Embryonic facial prominence (tissue), 1 donor: ENCODE results near the gene OR2L3.
"Not testable (repeated sequence)": the region's sequence is repeated elsewhere in the genome, so short reads cannot be mapped to it uniquely, and the experiment has no call there.

Source experiments
- DNase-seq: peaks from one replicate; pipeline ENCODE4 v3.0.0-alpha.2; 2016; ENCODE audit errors: extremely low spot score

OR2L3 gene, protein sequence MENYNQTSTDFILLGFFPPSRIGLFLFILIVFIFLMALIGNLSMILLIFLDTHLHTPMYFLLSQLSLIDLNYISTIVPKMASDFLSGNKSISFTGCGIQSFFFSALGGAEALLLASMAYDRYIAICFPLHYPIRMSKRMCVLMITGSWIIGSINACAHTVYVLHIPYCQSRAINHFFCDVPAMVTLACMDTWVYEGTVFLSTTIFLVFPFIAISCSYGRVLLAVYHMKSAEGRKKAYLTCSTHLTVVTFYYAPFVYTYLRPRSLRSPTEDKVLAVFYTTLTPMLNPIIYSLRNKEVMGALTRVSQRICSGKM

DNA sequence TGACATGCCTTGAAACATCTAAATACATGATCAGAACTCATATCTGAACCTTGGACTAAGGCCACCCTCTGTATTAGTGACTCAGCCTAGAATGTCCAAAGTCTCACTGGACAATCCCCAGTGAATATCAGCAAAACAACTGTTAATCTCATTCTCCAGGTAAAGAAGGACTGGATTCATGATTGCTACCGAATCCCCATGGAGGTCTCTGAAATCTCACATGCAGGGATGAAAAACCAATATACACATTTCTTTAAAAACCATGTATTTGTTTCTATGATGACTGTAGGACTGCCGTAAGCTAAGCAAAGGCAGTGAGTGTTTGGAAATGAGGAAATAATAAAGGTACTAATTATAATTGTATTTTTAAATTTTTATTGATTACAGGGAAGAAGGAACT lies at the start of gene OR2L3:
Gene OR2L3 (plus strand): TSS at position 301 of the 400 bp plus-strand sequence. CDS start 13,846 bp downstream, outside the sequence.
- no peak for DNase-seq

DNA sequence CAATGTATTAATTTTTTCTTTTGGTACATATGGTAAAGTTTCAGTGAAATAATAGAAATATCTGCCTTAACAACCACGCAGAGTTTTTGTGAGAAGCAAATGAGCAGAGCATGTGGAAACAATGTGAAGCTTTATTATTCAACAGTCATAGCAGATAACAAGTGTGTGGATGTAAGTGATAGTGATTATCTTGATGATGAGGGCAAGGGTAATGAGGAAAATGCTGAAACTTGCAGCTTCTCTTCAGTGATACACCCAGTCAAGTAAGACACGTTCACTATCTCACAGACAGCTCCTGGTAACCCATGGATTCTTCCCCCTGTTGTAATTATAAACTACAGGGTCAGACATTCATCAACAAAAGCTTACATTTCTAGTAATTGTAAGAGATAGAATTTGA lies 47.8 kb upstream of the OR2L3 start:
- no peak for DNase-seq

DNA sequence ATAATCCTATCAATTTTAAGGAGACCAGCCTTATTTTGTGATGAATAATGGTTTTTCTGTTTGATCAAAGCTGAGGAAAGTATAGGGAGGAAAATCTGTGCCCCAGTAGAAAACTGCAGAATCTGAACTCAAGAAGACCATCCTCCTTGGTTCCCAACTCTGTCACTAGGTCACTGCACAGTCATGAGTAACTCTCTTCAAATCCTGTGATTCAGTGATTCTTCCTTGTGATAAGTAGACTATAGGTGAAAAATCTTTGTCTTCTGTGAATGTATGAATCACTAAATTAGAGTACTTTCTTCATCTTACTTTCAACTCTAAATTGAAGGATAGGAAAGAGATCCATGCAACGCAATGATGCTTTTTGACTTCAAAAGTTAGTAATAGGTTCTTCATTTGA lies 46.5 kb upstream of the OR2L3 start:
- no peak for DNase-seq

DNA sequence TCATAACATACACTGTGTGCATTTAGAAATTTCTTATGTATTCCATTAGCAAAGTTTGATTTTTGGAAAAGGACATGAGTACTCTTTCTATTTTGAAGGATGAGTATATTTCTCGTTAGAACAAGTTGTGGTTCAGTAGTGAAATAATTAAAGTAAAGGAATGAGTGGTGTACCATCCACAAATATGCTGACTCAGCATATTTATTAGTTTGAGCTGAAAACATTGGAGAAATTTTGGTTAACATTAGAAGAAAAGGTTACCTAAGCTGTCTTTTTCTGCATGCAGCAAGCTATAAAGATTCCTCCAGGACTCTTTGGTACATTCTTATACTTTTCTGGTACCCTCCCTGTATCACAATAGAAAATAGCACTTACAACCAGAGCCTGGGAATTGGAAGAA lies 38.9 kb upstream of the OR2L3 start:
- no peak for DNase-seq

DNA sequence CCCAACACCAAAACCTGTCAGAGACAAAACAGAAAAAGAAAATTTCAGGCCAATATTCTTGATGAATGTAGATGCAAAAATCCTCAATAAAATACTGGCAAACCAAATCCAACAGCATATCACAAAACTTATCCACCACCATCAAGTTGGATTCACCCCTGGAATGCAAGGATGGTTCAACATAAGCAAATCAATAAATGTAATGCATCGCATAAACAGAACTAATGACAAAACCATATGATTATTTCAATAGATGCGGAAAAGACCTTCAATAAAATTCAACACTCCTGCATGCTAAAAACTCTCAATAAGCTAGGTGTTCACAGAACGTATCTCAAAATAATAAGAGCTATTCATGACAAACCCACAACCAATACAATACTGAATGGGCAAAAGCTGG lies 37.0 kb upstream of the OR2L3 start:
- DNase-seq = no peak

DNA sequence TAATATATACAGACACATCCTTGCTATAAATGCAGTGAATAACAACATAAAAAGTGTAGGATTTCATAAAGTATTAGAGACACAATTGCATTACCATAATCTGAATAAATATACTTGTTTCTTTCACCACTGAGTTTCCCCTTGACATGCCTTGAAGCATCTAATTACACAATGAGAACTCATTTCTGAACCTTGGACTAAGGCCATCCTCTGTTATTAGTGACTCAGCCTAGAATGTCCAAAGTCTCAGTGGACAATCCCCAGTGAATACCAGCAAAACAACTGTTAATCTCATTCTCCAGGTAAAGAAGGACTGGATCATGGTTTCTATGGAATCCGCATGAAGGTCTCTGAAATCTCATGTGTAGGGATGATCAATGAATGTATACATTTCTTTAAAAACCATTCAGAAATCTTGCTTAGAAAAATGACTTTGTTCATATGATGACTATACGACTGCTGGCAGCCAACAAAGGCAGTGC lies 33.4 kb upstream of the OR2L3 start, which contains the start of gene OR2L5:
Gene OR2L5 (plus strand): TSS at position 432 of the 482 bp plus-strand sequence. CDS start 8,288 bp downstream, outside the sequence.
- DNase-seq = no peak

DNA sequence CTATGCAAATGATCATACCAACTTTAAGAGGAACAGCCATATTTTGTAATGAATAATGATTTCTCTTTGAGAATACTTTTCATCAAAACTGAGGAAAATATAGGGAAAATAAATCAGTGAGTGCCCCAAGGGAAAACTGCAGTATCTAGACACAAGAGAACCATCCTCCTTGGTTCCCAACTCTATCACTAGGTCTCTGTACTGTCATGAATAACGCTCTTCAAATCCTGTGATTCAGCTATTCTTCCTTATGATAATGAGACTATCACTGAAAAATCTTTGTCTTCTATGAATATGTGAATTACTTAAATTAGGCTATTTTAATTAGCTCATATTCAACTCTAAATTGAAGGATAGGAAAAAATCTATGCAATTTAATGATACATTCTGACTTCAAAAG lies 30.8 kb upstream of the OR2L3 start:
- no peak for DNase-seq

DNA sequence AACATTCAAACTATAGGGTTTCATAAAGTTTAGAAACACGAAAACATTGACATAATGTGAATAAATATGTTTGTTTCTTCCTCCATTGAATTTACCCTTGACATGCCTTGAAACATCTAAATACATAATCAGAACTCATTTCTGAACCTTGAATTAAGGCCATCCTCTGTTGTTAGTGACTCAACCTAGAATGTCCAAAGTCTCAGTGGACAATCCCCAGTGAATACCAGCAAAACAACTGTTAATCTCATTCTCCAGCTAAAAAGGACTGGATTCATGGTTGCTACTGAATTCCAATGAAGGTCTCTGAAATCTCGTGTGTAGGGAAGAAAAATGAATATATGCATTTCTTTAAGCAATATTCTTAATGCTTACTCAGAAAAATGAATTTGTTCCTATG lies 16.9 kb upstream of the OR2L3 start, which contains the start of gene OR2L2:
Gene OR2L2 (plus strand): TSS at position 301 of the 400 bp plus-strand sequence. CDS start 8,198 bp downstream, outside the sequence.
- no peak for DNase-seq

DNA sequence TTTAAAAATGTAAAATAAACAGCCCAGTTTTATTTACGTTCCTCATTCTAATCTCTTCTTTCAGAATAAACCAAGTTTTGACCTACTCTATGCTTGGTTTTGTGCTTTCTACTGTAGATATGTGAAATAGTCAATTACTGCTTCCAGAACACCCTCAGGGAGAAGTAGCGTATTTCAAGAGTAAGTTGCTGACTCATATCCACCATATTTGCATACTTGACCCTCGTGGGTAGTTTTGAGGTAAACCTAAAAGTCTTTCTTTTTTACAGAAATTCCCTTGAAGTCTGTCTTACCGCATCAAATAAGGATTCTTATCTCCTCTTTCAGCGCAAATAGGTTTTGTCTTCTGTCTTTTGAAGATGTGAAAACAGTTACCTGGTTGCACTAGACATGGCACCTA lies 1.4 kb upstream of the OR2L3 start:
- no peak for DNase-seq

DNA sequence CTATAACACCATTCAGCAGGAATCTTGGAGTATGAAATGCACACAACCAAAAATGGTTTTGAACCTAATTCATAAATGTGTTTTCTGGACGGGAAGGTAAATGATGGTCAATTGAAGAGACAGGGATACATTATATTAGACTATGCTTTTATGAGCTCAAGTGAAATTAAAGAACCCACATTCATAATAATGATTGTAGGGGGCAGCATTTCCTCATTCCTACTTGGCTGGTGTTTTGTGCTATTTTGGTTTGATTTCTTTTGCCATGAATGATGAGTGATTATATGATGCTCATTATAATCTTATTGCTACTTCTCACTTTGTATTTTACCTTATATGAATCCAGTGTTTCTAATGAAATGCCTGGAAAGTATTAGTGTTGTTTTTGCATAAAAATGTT lies 372 bp downstream of the OR2L3 start:
- no peak for DNase-seq

DNA sequence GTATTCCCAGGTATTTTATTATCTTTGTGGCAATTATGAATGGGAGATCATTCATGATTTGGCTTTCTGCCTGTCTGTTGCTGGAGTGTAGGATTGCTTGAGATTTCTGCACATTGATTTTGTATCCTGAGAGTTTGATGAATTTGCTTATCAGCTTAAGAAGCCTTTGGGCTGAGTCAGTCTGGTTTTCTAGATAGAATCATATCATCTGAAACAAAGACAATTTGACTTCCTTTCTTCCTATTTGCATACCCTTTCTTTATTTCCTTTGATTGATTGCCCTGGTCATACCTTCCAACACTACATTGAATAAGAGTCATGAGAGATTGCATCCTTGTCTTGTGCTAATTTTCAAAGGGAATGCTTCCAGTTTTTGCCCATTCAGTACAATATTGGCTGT lies 8.0 kb downstream of the OR2L3 start:
- DNase-seq = no peak

DNA sequence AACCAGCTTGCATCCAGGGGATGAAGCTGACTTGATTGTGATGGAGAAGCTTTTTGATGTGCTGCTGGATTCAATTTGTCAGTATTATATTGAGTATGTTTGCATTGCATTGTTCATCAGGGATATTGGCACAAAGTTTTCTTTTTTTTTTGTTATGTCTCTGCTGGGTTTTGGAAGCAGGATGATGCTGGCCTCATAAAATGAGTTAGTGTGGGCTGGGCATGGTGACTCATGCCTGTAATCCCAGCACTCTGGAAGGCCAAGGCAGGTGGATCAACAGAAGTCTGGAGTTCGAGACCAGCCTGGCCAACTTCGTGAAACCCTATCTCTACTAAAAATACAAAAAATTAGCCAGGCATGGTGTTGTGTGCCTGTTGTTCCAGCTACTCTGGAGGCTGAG lies 8.6 kb downstream of the OR2L3 start:
- DNase-seq = no peak

DNA sequence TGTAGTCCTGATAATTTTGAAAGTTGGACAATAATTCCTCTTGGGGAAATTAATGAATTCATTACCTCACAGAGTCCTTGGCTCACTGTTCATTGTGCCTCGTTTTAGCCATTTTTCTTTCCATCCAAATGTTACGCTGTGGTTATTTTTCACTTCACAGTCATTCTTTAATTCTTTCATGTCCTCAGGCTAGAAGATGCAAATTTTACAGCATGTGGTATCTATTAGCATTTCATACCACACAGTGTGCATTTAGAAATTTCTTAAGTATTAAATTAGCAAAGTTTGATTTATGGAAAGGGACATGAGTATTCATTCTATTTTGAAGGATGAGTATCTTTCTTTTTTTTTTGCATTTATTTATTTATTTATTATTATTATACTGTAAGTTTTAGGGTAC lies 18.4 kb downstream of the OR2L3 start:
- no peak for DNase-seq

DNA sequence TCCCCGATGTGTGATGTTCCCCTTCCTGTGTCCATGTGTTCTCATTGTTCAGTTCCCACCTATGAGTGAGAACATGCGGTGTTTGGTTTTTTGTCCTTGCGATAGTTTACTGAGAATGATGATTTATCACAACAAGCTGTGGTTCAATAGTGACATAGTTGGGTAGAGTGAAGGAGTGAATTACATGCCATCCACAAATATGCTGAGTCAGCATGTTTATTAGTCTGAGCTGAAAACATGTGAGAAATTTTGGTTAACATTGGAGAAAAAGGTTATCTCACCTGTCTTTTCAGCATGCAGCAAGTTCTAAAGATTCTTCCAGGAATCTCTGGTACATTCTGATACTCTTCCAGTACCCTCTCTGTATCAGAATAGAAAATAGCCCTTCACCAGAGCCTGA lies 19.0 kb downstream of the OR2L3 start:
- DNase-seq = no peak

DNA sequence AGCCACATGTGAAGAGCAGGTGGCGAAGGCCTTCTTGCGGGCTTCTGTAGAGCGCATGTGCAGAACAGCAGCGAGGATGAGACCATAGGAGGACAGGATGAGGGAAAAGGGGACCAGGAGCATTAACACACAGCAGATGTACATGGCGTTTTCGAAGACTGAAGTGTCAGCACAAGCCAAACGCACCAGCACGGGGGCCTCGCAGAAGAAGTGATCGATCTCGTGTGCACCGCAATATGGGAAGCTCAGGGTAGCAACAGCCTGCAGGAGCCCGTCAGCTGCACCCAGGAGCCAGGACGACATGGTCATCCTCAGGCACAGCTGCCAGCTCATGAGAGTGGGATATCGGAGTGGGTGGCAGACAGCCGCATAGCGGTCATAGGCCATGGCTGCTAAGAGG lies 37.2 kb downstream of the OR2L3 start:
- DNase-seq = not testable (repeated sequence)

DNA sequence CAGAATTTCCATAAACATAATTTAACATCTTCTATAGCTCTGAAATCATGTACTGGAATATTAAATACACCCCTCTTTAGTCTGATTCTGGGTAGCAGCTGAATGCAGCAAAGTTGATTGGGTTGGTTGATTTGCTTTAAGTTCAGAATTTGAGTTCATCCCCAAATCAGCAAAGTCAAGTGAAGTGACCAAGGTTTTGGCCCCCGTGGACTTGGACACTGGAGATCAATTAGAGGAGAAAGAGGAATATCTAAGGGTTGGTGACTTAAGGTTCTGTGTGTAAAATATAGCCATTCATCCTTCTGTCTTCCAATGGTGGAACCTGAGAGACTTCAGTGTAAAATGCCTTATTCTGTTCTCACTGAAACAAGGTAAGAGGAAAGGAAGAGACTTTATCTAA lies 48.2 kb downstream of the OR2L3 start, which contains the start of gene OR2L13:
Gene OR2L13 (plus strand): TSS at position 301 of the 400 bp plus-strand sequence. CDS start 4,192 bp downstream, outside the sequence.
- no peak for DNase-seq

DNA sequence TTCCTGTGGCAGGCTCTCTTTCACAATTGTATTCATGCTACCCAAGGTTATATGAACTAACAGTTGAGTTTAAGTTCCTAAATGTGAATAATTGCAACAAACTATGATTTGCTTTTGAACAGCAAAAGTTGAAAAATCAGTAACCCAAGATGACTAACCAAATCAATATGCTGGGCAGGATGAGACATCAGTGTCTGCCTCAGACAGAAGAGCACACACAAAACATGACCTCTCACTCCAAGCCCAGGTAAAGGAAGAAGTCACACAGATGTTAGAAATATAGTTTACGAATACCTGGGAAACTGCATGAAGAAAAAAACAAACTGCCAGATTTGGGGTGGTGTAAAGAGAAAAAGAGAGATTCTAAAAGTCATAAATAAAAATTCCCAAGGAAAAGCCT lies 51.9 kb downstream of the OR2L3 start:
- DNase-seq = no peak

DNA sequence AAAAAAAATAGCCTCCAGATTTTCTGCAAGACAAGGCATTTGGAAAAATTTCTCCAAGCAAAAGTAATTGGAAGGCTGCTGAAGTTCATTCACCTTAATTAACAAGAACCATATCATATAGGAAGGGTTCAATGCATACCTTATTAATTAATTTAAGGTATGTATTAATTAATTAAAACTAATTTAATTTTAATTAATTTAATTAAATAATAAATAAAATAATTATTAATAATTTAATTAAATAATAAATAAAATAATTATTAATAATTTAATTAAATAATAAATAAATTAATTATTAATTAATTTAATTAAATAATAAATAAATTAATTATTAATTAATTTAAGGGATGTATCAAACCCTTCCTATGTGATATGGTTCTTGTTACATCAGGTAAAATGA lies 56.2 kb downstream of the OR2L3 start:
- DNase-seq = no peak

DNA sequence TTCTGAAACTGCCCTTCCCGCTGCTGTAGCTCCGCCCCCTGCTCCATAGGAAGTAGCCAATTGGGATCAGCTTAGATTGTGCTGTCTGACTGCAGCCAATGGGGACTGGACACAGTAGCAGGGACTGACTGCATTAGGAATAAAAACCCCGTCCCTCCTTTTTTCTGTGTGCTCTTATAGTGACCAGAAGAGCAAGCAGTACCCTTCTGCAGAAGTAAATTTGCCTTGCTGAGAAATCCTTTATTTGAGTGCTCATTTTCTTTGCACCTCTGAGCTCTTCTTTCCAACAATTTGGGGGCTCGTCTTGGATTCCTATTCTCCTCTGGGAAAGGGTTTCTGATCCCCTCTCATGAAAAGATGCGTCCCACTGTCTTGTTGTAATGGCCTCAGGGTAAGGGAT lies 64.5 kb downstream of the OR2L3 start:
- no peak for DNase-seq
